HEK293T (cell line): ENCODE data around the gene SDHA.
"Not testable (repeated sequence)": the region's sequence is repeated elsewhere in the genome, so short reads cannot be mapped to it uniquely, and the experiment has no call there.

ENCODE experiments used
- CTCF ChIA-PET: fragments of 350-600 bp; formaldehyde crosslinking; extraction: SDS; loops from one replicate; lab custom pipeline; 2021; ENCODE audit warnings: antibody characterized with exemption, inconsistent platforms; lab: Yijun Ruan, JAX
- POLR2A ChIA-PET: fragments of 350-600 bp; formaldehyde crosslinking; extraction: SDS; loops from one replicate; lab custom pipeline; 2020; ENCODE audit warnings: antibody characterized with exemption, inconsistent platforms; lab: Yijun Ruan, JAX
- DNase-seq: peaks from one replicate; pipeline ENCODE4 v3.0.0; 2012; ENCODE audit warnings: mixed read lengths; ENCODE audit errors: extremely low spot score
- ARNT ChIP-seq: fragments of 450-650 bp; IDR thresholded peaks from 2 replicates; pipeline ENCODE4 v1.6.1; 2017; ENCODE audit warnings: mild to moderate bottlenecking
- BHLHE40 ChIP-seq: fragments of 450-650 bp; IDR thresholded peaks from 2 replicates; pipeline ENCODE4 v1.6.1; 2016; ENCODE audit warnings: mild to moderate bottlenecking, moderate library complexity, borderline replicate concordance
- CTBP1 ChIP-seq: fragments of 450-650 bp; IDR thresholded peaks from 2 replicates; pipeline ENCODE4 v1.6.1; 2016; ENCODE audit warnings: borderline replicate concordance
- ELF4 ChIP-seq: fragments of 450-650 bp; IDR thresholded peaks from 2 replicates; pipeline ENCODE4 v1.6.1; 2017; ENCODE audit warnings: antibody characterized with exemption
- FOXA1 ChIP-seq: fragments of 450-650 bp; IDR thresholded peaks from 2 replicates; pipeline ENCODE4 v1.6.1; 2016; ENCODE audit warnings: mild to moderate bottlenecking
- FOXK2 ChIP-seq: fragments of 450-650 bp; IDR thresholded peaks from 2 replicates; pipeline ENCODE4 v1.6.1; 2016; ENCODE audit warnings: mild to moderate bottlenecking
- FOXM1 ChIP-seq: fragments of 450-650 bp; IDR thresholded peaks from 2 replicates; pipeline ENCODE4 v1.6.1; 2017; ENCODE audit warnings: mild to moderate bottlenecking, borderline replicate concordance
- HDGF ChIP-seq: fragments of 450-650 bp; IDR thresholded peaks from 2 replicates; pipeline ENCODE4 v1.6.1; 2017; ENCODE audit warnings: antibody characterized with exemption, borderline replicate concordance
- L3MBTL2 ChIP-seq: fragments of 450-650 bp; conservative IDR thresholded peaks from 2 replicates; pipeline ENCODE4 v1.6.1; 2016; ENCODE audit warnings: mild to moderate bottlenecking
- LEF1 ChIP-seq: fragments of 450-650 bp; IDR thresholded peaks from 2 replicates; pipeline ENCODE4 v1.6.1; 2017; ENCODE audit warnings: mild to moderate bottlenecking, borderline replicate concordance
- NFRKB ChIP-seq: fragments of 450-650 bp; IDR thresholded peaks from 2 replicates; pipeline ENCODE4 v1.6.1; 2016; ENCODE audit warnings: mild to moderate bottlenecking, moderate library complexity
- SP1 ChIP-seq: fragments of 450-650 bp; IDR thresholded peaks from 2 replicates; pipeline ENCODE4 v1.6.1; 2017
- SUZ12 ChIP-seq: fragments of 450-650 bp; IDR thresholded peaks from 2 replicates; pipeline ENCODE4 v1.6.1; 2016; ENCODE audit warnings: mild to moderate bottlenecking
- TARDBP ChIP-seq: fragments of 450-650 bp; IDR thresholded peaks from 2 replicates; pipeline ENCODE4 v1.6.1; 2016
- ZNF384 ChIP-seq: fragments of 450-650 bp; IDR thresholded peaks from 2 replicates; pipeline ENCODE4 v1.6.1; 2016
- TF ChIP-seq, protein P1 (sequence below): fragments of 450-650 bp; IDR thresholded peaks from 2 replicates; pipeline ENCODE4 v1.6.1; 2016

Gene SDHA

DNA sequence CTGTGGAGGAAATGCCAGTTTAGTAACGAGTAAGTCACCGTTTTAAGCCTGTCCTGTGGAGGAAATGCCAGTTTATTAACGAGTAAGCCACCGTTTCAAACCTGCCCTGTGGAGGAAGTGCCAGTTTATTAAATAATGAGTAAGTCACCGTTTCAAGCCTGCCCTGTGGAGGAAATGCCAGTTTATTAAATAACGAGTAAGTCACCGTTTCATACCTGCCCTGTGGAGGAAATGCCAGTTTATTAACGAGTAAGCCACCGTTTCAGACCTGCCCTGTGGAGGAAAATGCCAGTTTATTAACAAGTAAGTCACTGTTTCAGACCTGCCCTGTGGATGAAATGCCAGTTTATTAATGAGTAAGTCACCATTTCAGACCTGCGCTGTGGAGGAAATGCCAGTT lies 34.4 kb downstream of the SDHA start:
- TF ChIP-seq ZNF384 (no peak), CTBP1 (no peak), FOXM1 (no peak), TARDBP (no peak), SP1 (no peak), LEF1 (no peak), SUZ12 (no peak), FOXK2 (no peak), ELF4 (no peak), L3MBTL2 (no peak), NFRKB (no peak), ARNT (no peak), FOXA1 (no peak), HDGF (no peak), BHLHE40 (no peak)
- TF ChIP-seq, protein P1, sequence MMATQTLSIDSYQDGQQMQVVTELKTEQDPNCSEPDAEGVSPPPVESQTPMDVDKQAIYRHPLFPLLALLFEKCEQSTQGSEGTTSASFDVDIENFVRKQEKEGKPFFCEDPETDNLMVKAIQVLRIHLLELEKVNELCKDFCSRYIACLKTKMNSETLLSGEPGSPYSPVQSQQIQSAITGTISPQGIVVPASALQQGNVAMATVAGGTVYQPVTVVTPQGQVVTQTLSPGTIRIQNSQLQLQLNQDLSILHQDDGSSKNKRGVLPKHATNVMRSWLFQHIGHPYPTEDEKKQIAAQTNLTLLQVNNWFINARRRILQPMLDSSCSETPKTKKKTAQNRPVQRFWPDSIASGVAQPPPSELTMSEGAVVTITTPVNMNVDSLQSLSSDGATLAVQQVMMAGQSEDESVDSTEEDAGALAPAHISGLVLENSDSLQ, result no peak
- ChIA-PET POLR2A (no interaction called here), CTCF (no interaction called here)
- no peak for DNase-seq

DNA sequence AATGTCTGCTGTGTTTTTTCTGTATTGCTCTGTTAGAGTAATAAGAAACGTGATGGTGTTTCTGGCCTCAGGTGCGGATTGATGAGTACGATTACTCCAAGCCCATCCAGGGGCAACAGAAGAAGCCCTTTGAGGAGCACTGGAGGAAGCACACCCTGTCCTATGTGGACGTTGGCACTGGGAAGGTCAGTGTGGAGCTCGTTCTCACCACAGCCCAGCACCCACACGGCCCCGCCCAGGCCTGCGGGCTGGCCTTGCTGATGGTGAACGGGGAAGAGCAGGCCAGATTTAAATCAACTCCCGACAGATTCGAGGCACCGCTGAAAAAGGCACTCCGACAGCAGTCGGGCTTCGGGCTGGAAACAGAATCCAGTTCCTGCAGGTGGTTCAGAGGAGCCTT lies 36.2 kb downstream of the SDHA start:
- CTCF ChIA-PET, DNase-seq, POLR2A ChIA-PET: not testable (repeated sequence)

DNA sequence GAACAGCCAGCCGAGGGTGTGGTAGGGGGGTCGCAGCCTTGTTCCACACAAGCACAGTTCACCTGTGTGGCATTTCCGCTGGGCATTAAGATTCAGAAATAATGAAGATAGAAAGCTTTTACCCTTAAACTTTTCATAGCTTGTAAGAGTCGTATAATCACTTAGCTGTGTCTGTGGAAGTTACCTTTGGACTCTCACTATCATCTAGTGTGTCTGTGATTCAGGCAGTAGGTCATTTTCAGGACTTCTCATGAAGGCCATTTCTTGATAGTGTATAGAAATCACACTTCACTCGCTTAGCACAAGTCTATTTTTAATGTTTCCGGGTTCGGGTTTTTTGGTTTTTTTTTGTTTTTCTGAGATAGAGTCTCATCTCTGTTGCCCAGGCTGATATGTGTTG lies 37.0 kb downstream of the SDHA start:
- POLR2A ChIA-PET, result not testable (repeated sequence)

DNA sequence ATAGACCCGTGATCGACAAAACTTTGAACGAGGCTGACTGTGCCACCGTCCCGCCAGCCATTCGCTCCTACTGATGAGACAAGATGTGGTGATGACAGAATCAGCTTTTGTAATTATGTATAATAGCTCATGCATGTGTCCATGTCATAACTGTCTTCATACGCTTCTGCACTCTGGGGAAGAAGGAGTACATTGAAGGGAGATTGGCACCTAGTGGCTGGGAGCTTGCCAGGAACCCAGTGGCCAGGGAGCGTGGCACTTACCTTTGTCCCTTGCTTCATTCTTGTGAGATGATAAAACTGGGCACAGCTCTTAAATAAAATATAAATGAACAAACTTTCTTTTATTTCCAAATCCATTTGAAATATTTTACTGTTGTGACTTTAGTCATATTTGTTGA lies 38.2 kb downstream of the SDHA start:
- CTCF ChIA-PET, result interaction anchor here (0.6 kb wide), 1 partner anchor 1014 kb away, joined by 5 read pairs; no protein-coding TSS in a partner anchor
- POLR2A ChIA-PET, DNase-seq: not testable (repeated sequence)

More for the DNA sequence above, 37.0 kb downstream of the SDHA start:
- DNase-seq, CTCF ChIA-PET: not testable (repeated sequence)

DNA sequence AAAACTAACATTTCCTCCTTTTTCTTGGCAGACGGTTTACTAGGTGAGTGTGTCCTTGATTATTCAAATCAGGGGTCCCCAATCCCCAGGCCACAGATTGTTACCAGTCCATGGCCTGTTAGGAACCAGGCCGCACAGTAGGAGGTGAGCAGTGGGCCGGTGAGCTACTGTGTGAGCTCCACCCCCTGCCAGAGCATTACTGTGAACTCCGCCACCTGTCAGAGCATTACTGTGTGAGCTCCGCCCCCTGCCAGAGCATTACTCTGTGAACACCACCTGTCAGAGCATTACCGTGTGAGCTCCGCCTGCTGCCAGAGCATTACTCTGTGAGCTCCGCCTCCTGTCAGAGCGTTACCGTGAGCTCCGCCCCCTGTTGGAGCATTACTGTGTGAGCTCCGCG lies 39.0 kb downstream of the SDHA start:
- ChIA-PET CTCF (no interaction called here), POLR2A (no interaction called here)
- TF ChIP-seq L3MBTL2 (no peak), FOXA1 (no peak), ARNT (no peak), TARDBP (no peak), SUZ12 (no peak), ZNF384 (no peak), FOXK2 (no peak), ELF4 (no peak), HDGF (no peak), CTBP1 (no peak), BHLHE40 (no peak), LEF1 (no peak), NFRKB (no peak), FOXM1 (no peak)
- TF ChIP-seq, protein P1, result no peak
- no peak for DNase-seq

DNA sequence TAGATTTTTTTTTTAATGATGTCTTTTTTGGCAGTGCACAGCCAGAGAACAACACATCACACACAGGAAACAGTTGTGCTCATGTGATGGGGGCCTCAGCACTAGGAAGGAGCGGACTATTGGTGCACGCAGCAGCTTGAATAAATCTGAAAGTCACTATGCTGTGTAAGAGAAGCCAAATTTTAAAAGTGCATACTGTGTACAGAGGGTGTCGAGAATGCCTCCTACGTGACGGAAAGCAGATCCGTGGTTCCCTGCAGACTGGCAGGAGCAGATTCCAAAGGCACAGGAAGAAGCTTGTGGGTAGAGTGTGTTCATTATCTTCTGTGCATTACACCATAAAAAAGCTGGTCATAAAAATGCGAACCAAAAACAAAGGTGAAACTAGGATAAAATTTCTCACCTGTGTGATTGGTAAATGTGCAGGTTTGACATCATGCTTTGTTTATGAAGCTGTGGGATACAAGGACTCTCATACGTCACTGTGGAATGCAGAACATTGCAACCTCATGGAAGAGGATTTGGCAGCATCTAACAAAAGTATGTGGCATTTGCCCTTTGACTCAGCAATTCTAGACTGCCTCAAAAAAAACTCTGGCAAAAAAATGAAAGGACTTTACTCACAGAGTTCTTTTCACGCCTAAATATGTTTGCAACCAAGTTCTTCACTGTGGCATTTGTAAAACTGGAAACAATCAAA lies 45.3 kb downstream of the SDHA start:
- CTCF ChIA-PET, POLR2A ChIA-PET: not testable (repeated sequence)

DNA sequence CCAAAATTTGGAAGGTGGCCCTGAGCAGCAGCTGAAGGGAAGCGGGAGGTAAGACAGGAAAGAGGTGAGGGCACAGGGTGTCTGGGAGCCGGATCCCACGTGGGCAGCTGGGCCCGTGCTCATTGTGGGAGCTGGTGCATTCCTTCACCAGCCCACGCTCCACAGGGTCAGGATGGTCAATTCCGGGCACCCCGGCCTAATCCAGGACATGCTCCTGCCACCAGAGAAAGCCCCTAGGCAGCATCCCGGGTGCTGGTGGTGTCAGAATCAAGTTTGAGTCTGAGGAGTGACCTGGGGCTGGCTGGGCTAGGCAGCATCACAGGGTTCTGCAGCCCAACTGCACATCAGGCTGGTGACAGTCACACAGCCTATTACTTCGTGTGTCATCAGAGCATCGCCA lies 46.2 kb downstream of the SDHA start:
- TF ChIP-seq FOXK2 (no peak), SUZ12 (no peak), LEF1 (no peak), FOXA1 (no peak), ELF4 (no peak), TARDBP (no peak), CTBP1 (no peak), ARNT (no peak), ZNF384 (no peak), NFRKB (no peak), FOXM1 (no peak), HDGF (no peak), BHLHE40 (no peak), L3MBTL2 (no peak), SP1 (no peak)
- TF ChIP-seq, protein P1, result no peak
- DNase-seq, result no peak
- ChIA-PET CTCF (no interaction called here), POLR2A (no interaction called here)

More for the DNA sequence above, 45.3 kb downstream of the SDHA start:
- not testable (repeated sequence) for DNase-seq

DNA sequence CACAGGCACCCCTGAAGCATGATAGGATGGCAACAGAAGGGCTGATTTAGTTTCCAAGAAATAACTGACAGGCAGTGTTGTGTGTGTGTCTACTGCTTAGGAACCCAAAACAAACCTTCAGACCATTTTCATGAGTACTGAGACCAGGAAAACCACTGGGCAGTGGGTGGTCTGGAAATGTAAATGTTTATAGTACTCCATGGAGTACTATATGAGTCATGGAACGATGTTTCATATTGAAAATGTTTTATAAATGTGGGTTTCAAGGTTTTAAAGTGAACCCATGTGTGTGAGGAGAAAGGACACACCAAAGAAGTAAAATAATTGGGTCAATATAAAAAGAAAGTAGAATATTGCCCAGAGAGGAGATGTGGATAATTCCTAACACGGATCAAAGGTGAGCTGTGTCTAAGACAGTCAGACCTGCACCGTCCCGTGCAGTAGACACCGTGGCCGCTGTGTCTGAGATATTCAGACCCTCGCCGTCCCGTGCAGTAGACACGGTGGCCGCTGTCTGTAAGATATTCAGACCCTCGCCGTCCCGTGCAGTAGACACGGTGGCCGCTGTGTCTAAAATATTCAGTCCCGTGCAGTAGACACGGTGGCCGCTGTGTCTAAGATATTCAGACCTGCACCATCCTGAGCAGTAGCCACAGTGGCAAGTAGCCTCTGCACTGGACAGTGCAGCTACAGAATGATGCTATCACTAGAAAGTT lies 48.3 kb downstream of the SDHA start:
- CTCF ChIA-PET, DNase-seq: not testable (repeated sequence)
- POLR2A ChIA-PET, result interaction anchor here (0.6 kb wide), 1 partner anchor 54 kb away, joined by 3 read pairs; no protein-coding TSS in a partner anchor
